Loucy (cell line): Measurements from ENCODE around the gene KRT8.

Experiments
- CTCF ChIP-seq: fragments of 200-600 bp; sonication (generic); conservative IDR thresholded peaks from 2 replicates; pipeline ENCODE4 v1.5.1; 2014; ENCODE audit warnings: mild to moderate bottlenecking, antibody characterized with exemption, low read length
- EZH2phosphoT487 ChIP-seq: fragments of 200-600 bp; IDR thresholded peaks from 2 replicates; pipeline ENCODE4 v1.6.1; 2018; ENCODE audit warnings: antibody characterized with exemption, mild to moderate bottlenecking, moderate library complexity, borderline replicate concordance

DNA sequence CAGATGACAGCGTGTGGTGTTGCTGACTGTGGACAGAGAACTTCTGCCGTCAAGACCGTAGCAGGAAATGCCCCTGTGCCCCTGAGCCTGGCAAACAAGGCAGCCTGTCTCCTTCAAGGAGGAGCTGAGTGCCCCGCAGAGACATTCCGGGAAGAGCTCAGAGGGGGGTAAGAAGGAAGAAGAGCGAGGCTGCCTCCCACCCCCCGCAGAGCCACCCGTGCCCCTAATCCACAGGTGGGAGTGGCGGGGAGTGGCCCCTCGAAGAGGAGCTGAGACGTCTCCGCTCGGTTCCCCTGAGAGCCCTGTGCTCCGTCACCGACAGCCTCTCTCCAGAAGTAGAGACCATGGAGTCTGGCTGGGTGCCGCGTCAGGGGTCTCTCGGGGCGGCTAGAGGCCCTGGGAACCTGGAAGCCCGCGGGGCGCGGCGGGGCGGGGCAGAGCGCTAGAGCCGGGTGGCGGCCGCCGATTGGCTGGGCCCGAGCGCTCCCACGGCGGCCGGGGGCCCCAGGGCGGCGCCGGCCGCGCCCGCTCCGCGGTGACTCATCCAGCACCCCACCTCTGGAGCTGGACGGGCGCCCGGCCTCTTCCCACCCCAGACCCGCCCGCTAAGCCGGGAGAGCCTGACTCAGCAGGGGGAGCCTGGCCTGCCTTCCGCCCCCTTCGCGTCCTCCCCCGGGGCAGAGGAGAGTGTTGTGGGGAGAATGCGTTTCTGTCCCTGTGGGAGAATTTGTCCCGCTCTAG, 30.9 kb downstream of the KRT8 start:
- TF ChIP-seq CTCF (no peak), EZH2phosphoT487 (no peak)
